Fibroblast of peridontal ligament (primary cell): ENCODE data around the gene AHCYL2.
"Not testable (repeated sequence)": the region's sequence is repeated elsewhere in the genome, so short reads cannot be mapped to it uniquely, and the experiment has no call there.

Experiments used
- DNase-seq: peaks from one replicate; pipeline ENCODE4 v3.0.0-alpha.2; 2010; ENCODE audit errors: extremely low read depth

The AHCYL2 gene

DNA sequence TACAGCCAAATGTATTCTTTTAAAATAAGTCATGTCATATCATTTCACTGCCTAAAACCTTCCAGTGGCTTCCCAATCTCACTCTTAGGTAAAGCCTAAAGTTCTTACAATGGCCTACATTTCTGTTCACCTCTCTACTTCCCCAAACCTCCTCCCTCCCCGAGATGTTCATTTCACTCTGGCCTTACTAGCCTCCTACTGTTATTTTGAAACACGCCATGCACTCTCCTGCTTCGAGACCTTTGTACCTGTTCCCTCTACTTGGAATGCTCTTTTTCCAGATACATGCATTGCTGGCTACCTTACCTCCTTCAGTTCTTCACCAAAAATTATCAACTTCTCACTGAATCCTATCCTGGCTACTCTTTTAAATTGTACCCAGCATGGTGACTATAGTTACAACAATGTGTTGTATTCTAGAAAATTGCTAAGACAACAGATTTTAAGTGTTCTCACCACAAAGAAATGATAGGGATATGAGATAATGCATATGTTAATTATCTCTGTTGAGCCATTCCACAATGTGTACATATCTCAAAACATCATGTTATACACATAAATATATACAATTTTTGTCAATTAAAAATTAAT lies 158.8 kb downstream of the AHCYL2 start:
- no peak for DNase-seq

DNA sequence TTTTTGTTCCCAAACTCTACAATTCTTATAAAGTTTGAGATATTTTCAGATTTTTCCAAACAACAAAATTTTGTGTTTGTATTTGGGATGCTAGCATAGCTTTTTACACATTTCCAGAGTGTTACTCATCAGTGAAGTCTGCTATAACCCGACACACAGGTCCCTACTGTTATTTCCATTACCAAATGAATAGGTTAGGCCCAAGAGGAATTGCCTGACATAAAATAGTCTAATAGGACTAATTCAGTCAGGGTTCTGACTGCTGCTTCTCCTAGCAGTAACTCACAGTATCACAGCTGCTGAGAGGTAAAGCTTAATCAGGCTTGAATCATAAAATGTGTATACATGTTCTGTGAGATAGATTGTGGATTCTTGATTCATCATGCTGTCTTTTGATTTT lies 160.3 kb downstream of the AHCYL2 start:
- DNase-seq, result no peak

DNA sequence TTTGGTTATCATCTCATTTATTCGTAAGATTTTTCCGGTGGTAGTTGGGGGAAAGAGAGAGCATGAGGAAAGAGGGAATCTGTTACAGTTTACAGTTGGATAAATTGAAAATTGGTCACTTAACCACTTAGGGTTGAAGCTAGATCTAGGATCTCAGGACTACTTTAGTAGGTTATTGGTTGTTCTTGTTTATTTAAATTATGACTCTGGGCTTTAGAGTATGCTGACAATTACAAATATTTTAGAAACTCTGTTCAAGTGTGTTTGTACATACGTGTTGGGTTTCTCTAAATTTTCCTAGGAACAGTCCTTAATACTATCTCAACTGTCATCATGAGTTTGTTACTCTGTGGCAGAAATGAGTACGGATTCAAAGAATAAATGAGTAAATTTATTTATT lies 160.8 kb downstream of the AHCYL2 start:
- DNase-seq, result no peak

DNA sequence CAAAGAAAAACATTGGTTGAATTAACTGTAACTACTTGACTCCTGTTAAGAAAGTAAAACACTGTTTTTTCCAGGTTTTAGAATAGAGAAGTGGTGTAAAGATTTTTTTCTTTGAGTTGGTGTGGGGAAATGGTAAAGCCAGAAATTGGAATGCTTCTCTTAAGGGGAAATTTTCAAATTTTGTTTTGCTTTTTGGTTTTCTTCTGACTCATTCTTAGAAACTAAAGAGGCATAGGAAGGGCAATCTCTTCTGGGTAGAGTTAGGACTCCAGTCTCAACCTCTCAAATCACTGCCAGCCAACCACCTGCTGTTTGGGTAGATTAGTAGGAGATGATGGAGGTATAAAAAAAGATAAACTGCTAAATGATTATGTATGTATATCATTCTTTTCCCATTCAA lies 161.7 kb downstream of the AHCYL2 start:
- no peak for DNase-seq

DNA sequence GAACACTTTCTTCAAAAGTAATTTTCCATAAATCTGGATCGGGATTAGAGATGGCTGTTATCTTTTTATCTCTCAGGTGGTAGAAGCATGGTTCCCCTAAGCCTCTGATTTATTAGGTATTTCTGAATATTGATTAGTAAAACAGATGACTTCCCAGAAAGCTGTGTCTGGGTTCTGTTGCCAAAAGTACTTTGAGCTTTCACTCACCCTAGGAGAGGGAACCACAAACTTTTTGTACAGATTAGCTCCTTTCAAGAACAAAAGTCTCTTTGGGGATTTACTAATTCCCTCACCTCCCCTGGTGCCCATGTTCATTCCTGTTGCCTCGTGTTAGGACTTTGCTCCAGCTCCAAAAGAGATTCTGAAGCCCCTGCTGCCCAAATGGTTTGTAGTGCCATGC lies 162.7 kb downstream of the AHCYL2 start:
- no peak for DNase-seq

DNA sequence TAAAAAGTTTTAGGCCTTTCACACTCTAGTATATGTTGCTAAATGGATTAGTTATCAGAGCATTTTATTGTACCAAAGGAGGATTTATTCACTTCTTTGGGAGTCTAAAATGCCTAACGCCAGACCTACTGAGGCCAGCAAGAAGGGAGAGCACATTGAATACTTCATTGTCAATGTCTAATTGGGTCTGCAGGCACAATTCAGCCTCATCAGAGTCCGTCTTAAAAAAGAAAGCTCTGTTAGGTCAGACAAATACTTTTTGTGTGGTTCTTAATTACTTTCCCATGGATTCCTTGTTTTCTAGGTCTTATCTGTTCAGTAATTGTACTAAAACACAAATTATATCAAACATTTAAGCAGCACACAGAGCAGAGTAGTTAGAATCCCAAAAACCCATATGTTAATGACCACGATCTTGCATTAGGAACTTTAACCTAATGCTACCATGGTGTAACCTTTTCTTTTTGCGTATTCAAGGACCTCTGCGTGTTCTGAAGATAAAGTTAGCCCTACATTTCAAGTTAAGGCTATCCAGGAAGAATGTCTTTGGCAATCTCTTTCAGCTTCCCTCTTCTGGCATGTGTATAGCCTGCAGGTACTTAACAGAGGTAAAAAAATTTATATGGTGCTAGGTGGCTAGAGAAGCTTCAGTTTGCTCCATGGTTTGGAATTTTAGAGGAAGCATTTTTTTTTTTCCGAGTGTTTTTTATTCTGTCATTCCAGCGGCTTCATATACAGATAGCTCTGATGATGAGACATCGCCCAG lies 163.7 kb downstream of the AHCYL2 start:
- no peak for DNase-seq

DNA sequence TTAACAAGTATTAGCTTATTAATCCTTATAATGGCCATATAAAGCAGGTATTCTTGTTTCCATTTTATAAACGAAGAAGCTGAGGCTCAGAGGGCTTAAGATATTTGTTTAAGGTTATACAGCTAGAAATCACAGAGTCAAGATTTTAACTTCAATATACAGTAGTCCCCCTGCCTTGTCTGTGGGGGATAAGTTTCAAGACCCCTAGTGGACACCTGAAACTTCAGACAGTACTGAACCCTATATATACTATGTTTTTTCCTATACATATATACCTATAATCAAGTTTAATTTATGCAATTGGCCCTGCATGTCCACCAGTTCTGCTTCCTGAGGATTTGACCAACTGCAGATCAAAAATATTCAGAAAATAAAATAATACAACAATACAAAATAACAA lies 165.0 kb downstream of the AHCYL2 start:
- no peak for DNase-seq

DNA sequence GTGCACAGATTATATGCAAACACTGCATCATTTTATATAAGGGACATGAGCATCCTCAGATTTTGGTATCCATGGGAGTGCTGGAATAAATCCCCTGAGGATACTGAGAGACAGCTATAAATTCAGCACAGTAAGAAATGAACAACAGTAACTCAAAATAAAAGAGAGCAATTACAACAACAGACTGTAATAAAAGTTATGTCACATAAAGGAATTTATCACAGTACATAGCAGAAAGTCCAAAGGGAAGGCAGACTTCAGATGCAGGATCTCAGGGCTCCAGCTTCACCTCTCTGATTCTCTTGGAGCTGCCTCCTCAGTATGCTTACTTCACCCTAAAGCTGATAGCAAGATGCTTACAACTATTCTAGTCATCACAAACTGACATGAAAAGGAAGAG lies 165.5 kb downstream of the AHCYL2 start:
- DNase-seq, result no peak

DNA sequence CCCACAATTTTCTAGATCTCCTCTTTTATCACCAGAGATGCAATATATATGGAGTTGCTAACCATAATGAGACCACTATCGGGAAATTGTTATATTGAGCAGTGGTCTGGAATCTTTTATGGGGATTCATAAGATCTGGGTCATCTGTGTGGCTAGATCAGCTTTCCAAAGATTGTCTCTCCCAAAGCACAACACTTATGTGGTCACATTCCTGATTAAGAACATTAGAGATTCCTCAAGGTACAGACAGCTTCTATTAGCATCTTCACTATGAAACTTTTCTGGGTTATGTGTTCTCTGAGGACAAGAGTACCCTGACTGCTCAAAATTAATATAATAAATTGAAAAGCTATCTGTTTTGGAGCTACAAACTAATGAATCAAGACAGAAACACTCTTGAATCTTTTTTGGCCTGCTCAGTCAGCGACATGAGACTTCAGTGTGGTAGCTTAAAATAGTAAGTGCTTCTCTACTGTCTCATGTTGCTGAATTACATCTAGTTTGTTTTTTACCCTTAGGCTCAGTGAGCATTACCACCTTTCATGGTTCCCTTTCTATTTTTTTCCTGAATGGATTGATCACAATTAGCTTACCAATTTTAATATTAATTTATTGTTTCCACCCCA lies 166.8 kb downstream of the AHCYL2 start:
- no peak for DNase-seq

DNA sequence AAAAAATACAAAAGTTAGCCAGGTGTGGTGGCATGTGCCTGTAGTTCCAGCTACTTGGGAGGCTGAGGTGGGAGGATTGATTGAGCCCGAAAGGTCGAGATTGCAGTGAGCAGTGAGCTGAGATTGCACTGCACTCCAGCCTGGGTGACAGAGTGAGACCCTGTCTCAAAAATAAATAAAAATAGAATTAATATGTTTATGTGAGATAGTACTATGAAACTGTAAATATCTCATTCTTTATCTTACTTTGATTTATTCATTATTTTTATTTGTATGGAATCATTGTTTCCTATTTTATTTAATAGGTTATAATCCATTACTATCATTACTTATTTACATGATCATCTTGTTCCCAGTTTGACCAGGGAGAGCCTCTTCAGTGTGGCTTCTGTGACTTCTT lies 168.4 kb downstream of the AHCYL2 start:
- DNase-seq, result no peak

DNA sequence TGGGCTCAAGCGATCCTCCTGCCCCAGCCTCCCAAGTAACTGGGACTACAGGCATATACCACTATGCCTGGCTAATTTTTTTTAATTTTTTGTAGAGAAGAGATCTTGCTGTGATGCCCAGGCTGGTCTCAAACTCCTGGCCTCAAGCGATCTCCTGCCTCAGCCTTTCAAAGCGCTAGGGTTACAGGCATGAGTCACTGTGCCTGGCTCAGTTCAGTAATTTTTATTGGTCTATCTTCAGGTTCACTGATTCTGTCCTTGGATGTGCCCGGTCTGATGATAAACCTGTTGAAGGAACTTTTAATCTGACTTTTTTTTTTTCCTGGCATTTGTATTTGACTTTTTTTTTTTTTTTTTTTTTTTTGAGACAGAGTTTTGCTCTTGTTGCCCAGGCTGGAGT lies 169.3 kb downstream of the AHCYL2 start:
- no peak for DNase-seq

DNA sequence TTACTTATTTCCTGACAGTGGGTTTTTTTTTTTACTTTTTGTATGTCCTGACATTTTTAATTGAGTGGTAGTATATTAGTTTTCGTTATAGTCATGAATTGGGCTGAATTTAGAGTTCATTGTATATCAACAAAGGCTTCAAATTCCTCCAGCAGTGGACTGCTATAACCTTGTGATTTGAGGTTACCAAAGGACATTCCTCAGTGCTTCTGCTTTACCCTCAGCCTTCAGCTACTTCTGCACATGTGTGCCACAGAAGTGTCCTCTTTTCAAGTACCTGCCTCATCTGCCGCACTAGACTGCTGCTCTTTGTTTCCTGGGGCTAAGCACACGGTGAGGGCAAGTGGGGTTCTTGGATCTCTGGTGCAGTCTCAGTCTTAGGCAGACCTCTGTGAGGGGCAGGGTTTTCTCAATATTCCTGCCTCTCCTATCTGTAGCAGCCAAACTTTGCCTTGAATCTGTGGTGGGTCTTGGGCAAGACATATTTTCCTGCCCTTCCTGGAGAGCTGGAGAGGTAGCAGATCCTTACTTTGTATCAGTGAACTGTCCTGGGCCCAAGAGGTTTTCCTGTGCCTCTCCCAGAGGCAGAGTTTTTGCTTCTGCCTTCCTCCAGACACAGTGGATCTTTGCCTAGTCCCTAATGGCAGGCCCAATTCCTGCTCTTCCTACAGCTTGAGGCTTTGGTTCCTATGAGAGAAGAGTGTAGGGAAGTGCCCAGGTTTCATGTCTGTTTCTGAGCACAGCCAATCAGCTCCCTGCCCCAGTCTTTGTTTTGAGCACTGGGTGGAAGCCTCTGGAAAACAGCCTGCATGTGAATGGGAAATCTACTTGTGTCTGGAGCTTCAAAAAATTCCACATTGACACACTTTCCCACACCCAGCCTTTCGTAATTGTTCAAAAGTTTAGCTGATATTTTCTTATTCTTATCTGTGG lies 170.4 kb downstream of the AHCYL2 start:
- no peak for DNase-seq

DNA sequence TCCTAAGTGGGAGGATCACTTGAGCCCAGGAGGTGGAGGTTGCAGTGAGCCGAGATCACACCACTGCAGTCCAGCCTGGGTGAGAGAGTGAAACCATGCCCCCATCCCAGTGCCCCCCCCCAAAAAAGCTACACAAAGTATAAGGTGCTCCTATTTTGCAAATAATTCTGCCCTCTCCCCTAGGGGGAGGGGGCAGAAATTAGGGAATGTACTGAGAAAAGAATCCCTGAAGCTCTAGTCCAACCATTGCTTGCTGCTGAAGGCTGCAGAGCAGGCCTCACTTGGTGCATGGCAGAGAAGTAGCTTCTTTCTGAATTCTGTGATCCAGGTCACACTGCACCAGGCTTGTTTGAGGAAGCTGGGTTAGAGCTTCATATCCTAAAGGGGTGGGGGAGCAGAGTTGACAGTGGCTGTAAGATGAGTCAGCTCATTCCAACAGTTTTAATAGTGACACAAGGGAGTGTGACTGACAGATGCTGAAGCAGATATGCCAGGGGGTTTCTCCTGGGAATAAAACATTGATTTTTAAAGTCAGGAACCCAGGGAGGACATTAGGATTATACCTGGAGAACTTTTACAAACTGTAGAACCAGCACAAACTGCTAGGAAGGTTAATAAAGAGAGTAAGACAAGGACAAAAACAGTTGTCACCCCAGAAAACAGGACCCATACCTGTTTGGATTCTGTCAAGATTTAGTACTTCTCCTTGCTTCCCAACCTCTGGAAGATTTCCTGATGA lies 176.6 kb downstream of the AHCYL2 start:
- DNase-seq, result no peak

DNA sequence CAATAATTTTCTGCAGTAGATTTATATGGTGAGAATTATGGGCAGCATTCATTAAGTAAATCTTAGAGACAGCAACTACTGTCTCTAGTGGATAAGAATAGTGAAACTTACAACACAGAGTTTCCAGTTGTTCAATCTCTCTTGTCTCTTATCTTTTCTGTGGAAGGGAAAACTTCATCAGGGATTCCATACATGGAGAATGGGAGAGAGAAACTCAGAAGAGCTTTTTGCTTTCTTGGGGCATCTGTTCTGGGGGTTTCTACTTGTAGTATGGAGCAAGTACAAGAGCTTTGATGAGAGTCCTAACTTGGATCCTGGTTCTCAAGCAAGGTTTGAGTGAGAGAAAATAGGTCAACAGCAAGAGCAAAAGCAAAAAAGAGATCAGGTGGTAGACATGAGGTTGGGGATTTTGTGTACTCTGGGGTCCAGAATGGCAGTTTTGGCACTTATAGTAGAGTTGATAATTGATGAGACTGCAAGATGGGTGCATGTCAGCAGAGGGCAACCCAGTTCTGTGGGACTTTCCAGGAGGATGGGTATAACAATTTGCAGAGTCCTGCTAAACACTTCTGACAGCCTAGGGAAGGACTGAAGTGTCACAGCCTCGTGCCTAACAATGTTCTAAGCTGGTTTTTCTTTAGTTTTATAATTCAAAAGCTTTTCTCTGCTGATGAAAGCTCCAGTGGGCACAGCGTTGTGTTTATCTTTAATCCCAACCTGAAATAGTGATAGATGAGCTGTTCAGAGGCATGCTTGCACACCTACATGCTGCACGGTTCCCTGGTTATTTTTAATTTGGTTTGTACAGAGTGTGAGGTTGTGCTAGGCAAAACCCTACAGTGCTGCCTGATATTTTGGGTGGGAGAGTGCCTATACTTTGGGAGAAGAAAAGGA lies 177.4 kb downstream of the AHCYL2 start:
- no peak for DNase-seq

DNA sequence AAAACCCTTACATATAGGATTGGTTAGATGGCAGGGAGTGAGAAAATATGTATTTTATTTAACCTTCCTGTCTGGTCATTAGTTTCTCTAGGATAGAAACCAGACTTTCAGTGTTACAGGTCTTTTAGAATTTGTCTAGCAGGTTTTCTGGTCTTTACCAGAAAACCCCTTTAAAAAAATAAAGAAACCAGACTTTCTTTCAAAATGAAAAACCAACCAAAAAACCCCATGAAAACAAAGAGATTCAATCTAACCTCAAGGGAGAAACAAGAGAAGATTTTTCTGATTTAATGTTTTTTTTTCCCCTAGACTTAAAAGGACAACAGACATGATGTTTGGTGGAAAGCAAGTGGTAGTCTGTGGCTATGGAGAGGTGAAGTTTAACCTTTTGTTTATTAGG lies 180.7 kb downstream of the AHCYL2 start:
- no peak for DNase-seq

DNA sequence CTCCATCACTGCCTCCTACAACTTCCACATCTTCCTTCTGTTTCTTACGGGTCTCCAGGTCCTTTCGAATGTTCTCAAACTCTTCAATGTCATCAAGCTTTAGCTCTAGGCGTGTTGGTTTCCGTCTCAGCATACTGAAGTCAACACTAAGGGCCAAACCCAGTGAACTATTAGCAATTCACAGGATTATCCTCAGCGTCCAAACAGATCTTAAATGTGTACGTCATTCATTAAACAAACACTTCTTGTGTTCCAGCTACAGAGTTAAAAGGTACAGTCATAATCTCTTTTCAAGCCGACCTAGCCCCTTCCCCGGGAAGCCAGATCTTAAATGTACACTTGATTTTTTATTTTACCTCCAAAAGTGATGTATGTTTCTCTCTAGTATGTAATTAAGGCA lies 185.4 kb downstream of the AHCYL2 start:
- DNase-seq, result not testable (repeated sequence)

DNA sequence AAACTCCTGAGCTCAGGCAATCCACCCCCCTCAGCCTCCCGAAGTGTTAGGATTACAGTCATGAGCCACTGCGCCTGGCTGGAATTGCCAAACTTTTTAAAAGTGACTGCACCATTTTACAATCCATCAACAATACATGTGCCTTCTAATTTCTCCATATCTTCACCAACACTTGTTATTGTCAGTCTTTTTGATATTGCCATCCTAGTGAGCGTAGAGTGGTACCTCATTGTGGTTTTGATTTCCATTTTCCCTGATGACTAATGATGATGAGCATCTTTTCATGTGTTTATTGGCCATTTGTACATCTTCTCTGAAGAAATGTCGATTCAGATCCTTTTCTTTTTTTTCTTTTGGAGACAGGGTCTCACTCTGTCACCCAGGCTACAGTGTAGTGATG lies 187.7 kb downstream of the AHCYL2 start:
- DNase-seq, result no peak

DNA sequence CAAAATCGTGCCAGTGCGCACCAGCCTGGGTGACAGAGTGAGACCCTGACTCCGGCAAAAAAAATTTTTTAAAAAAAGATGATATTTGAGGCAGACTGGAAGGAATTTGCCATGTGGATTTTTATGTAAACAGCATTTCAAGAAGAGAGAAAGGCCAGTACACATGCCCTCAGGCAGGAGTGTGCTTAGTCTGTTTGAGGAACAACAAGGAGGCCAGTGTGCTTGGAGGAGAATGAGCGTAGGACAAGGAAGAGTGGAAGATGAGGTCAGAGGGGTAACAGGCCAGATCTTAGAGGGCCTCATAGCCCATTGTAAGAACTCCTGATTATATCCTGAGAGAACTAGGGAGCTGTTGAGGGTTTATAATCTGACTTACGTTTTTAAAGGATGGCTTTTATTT lies 192.2 kb downstream of the AHCYL2 start:
- no peak for DNase-seq

DNA sequence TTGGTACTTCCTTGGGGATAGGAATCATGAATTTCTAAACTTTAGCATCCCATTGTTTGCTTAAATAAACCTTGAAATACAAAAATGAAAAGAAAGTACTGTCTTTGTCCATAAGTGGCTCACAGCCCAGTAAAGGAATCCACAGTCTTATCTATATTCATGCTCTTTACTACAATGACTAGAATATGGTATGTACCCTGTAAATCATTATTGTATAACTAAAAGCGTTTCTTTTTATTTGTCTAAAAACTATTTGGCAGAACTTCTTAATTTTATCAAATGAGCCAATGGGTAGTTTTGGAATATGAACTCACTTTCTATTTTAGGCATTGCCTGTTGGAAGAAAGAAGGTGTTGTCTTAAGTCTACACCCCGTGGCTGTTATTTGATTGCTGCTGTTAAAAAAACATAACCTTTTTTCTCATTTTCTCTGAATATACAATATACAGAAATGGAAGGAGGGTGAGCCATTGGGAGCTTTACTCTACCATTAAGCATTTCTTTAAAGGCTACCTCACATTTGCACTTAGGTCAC lies 197.0 kb downstream of the AHCYL2 start:
- DNase-seq, result no peak

DNA sequence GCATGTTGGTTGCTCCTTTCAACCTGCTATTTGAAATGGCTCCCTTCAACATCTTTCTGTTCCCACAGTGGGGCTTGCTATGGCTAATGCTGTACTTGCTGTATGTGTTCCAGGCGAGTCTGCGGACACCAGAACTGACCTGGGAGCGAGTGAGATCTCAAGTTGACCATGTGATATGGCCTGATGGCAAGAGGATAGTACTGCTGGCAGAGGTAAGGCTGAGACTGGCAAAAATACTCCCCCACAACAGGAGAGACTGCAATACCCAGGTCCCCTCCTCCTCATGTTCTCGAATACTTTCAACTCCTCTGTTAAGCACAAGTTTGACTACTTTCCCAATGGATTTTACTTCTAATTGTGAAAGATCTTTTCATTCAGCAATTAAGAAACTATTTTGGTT lies 197.9 kb downstream of the AHCYL2 start:
- no peak for DNase-seq
